ENCODE measurements around the gene MEF2D.

DNA sequence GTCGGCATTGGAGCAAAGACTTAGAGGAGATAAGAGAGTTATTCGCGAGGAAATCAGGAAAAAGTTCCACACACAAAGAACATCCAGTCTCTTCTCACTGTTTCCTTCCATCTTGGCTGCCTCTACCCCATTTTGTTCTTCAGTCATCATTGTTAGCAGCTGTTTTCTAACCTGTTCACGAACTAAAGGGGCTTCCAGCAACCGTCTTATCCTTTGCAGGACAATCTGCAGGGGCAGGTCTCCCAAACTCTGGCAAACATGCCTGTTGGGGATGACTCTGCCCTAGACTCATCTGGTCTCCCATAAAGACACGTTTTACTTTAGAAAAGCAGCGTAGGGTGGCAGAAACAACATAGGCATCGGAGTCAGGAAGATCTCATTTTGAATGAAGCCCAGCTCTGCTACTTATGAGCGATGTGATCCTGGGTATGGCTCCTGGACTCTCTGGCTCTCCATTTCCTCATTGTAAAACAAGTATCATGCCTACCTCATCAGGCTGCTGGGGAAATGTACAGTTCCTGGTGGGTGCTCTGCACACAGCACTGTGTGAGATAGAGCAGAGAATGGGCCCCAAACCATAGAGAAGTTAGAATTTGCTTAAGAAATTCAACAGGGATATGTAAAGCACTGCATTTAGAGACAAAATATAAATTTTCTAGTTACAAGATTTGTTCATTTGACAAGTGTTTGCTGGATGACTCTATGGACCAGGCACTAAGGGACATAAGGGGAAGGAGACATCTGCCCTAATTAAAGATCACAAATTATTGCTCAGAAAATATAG lies 59.7 kb downstream of the MEF2D start:
- TF ChIP-seq, protein P1, sequence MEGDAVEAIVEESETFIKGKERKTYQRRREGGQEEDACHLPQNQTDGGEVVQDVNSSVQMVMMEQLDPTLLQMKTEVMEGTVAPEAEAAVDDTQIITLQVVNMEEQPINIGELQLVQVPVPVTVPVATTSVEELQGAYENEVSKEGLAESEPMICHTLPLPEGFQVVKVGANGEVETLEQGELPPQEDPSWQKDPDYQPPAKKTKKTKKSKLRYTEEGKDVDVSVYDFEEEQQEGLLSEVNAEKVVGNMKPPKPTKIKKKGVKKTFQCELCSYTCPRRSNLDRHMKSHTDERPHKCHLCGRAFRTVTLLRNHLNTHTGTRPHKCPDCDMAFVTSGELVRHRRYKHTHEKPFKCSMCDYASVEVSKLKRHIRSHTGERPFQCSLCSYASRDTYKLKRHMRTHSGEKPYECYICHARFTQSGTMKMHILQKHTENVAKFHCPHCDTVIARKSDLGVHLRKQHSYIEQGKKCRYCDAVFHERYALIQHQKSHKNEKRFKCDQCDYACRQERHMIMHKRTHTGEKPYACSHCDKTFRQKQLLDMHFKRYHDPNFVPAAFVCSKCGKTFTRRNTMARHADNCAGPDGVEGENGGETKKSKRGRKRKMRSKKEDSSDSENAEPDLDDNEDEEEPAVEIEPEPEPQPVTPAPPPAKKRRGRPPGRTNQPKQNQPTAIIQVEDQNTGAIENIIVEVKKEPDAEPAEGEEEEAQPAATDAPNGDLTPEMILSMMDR (conservative IDR thresholded peaks at IDR 0.05; ENCODE audit: low read length) = no peak
- no peak for TF ChIP-seq EZH2phosphoT487 (IDR thresholded peaks at IDR 0.05; ENCODE audit: borderline replicate concordance)
